Panc1 (cell line): ENCODE data around the gene APBB1IP. TPM values are rescaled to one million over a fixed set of nuclear protein-coding genes. Genes with fewer than 3 reads are reported as not detected.

Experiments used
- ATAC-seq: fragments of 200-7000 bp; cut with Tn5 transposase; 2 replicates; pipeline ENCODE4 v1.9.1; 2020; ENCODE audit warnings: mild to moderate bottlenecking, moderate library complexity
- BruUV-seq: library from RNA; stranded (reverse); fragments of 400-500 nt; replicated peaks from 2 replicates; lab custom pipeline; 2021; lab: Mats Ljungman, UMichigan
- CTCF ChIA-PET: fragments of 300-600 bp; sonication (Branson Sonifier 250); formaldehyde crosslinking; loops from one replicate; lab custom pipeline; 2022; ENCODE audit warnings: antibody characterized with exemption; lab: Charles Lee
- POLR2A ChIA-PET: fragments of 300-600 bp; sonication (Branson Sonifier 250); formaldehyde crosslinking; loops from one replicate; lab custom pipeline; 2022; ENCODE audit warnings: antibody characterized with exemption; lab: Charles Lee
- DNase-seq: peaks from one replicate; pipeline ENCODE4 v3.0.0-alpha.2; 2010; ENCODE audit warnings: low read depth, low spot score
- H3K27ac ChIP-seq: 2 replicates; pipeline ENCODE4 v1.5.1; 2011; ENCODE audit warnings: mild to moderate bottlenecking, low read length, inconsistent platforms
- H3K27me3 ChIP-seq: fragments of 200-500 bp; sonication (Bioruptor generic); 2 replicates; pipeline ENCODE4 v1.6.0; 2014; ENCODE audit warnings: low read length, inconsistent platforms; ENCODE audit not compliant: control insufficient read depth, insufficient read depth
- H3K36me3 ChIP-seq: fragments of 200-500 bp; sonication (Bioruptor generic); 2 replicates; pipeline ENCODE4 v1.5.1; 2014; ENCODE audit warnings: inconsistent platforms, mild to moderate bottlenecking, low read length, moderate library complexity; ENCODE audit not compliant: control insufficient read depth, insufficient read depth
- H3K4me1 ChIP-seq: 2 replicates; pipeline ENCODE4 v1.5.1; 2011; ENCODE audit warnings: inconsistent platforms, mild to moderate bottlenecking, low read length, moderate library complexity; ENCODE audit not compliant: control insufficient read depth, insufficient read depth
- H3K4me3 ChIP-seq, 2 experiments: 2 replicates each; pipeline ENCODE4 v1.5.1; 2011 to 2012; ENCODE audit warnings: low read depth in 2 of 2, low read length in 2 of 2, mild to moderate bottlenecking in 2 of 2, inconsistent platforms in 1 of 2, moderate library complexity in 1 of 2
- H3K9me3 ChIP-seq: fragments of 200-500 bp; sonication (Bioruptor generic); 2 replicates; pipeline ENCODE4 v1.5.1; 2014; ENCODE audit warnings: low read depth, mild to moderate bottlenecking, inconsistent platforms, low read length, moderate library complexity; ENCODE audit not compliant: control insufficient read depth, insufficient read depth
- CTCF ChIP-seq: fragments of 450-650 bp; IDR thresholded peaks from 2 replicates; pipeline ENCODE4 v1.5.1; 2017; ENCODE audit warnings: mild to moderate bottlenecking
- POLR2AphosphoS5 ChIP-seq: IDR thresholded peaks from 2 replicates; pipeline ENCODE4 v1.6.1; 2012; ENCODE audit warnings: mild to moderate bottlenecking, low read depth, low read length, moderate library complexity
- REST ChIP-seq, 2 experiments: IDR thresholded peaks; 2 replicates each; pipeline ENCODE4 v1.6.1; 2011 to 2012; ENCODE audit warnings: low read depth in 2 of 2, control low read depth in 1 of 2, low read length in 1 of 2, mild to moderate bottlenecking in 1 of 2, moderate library complexity in 1 of 2; ENCODE audit not compliant: insufficient read depth in 1 of 2
- SIN3A ChIP-seq: IDR thresholded peaks from 2 replicates; pipeline ENCODE4 v1.6.1; 2012; ENCODE audit warnings: low read depth, mild to moderate bottlenecking, low read length, moderate library complexity, borderline replicate concordance; ENCODE audit not compliant: insufficient read depth
- TCF7L2 ChIP-seq: IDR thresholded peaks from 2 replicates; pipeline ENCODE4 v1.6.1; 2011; ENCODE audit warnings: mild to moderate bottlenecking, low read depth, low read length, inconsistent platforms
- in situ Hi-C: cut with HindIII; loops from 2 replicates; pipeline ENCODE4 v1.10.0; 2016; ENCODE audit warnings: low sequenced_read_pairs, low pct_unique_long_range_greater_than_20kb
- intact Hi-C: fragments of 100-400 bp; cut with micrococcal nuclease; formaldehyde crosslinking; loops from one replicate; pipeline ENCODE4 v1.10.0; 2022; ENCODE audit not compliant: unreplicated experiment
- total RNA-seq: library from RNA; stranded (reverse); gene quantifications from one replicate; pipeline ENCODE4 v1.2.1, GENCODE V29; 2021; ENCODE audit not compliant: unreplicated experiment

Gene APBB1IP
- total RNA-seq, 1 experiment from 2014 or later: 0.21 TPM

- Histone ChIP-seq H3K4me3 (no peak overlapping the region), H3K9me3 (no peaks in the 10 kb centered on the region), H3K4me1 (no peaks in the 10 kb centered on the region), H3K27me3 (no peaks in the 10 kb centered on the region), H3K36me3 (no peaks in the 10 kb centered on the region), H3K27ac (no peak overlapping the region)
- CTCF ChIA-PET: no interaction called here
- no TSS peak for BruUV-seq
- no peak for DNase-seq
- no peak for TF ChIP-seq POLR2AphosphoS5
- no peak for TF ChIP-seq REST (IDR thresholded peaks at IDR 0.05; ENCODE audit: insufficient read depth in 1 of 2, low read depth in 2 of 2, low read length in 1 of 2)
- TF ChIP-seq CTCF: no peak
- no peak for TF ChIP-seq SIN3A
- no peak for TF ChIP-seq TCF7L2
- POLR2A ChIA-PET: no interaction called here
- no peak for ATAC-seq
- in situ Hi-C loops: no loop called here
- intact Hi-C loops: no loop called here
These were observed 7.4 kb downstream of the APBB1IP start for GRCh38 chr10:26445411-26446031.

DNA sequence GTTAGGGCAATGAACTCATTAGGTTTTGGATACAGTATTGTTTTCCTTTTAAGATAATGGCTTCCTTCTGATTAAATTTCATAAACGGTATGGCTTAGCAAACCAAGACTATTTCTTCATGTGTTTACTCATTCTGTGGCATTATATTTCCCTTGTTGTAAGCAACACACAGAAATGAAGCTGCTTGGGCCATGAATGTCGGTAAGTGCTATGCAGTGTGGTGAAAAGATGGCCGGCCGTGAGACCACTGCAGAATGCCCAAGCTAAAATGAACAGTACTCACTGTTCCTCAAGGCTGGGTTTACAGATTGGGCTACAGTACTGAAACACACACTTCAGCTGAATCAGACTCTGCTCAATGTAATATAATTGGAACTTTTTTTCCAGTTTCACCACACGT lies 8.1 kb downstream of the APBB1IP start:
- no peaks in the 10 kb centered on the region for H3K4me1 ChIP-seq
- H3K9me3 ChIP-seq: no peaks in the 10 kb centered on the region
- no peak for TF ChIP-seq POLR2AphosphoS5
- no peak for TF ChIP-seq REST (IDR thresholded peaks at IDR 0.05; ENCODE audit: insufficient read depth in 1 of 2, low read depth in 2 of 2, low read length in 1 of 2)
- no peak for TF ChIP-seq TCF7L2
- no peak for TF ChIP-seq CTCF
- no peak for TF ChIP-seq SIN3A
- intact Hi-C loops (no loop called here), in situ Hi-C loops (no loop called here)
- ATAC-seq (no peak), DNase-seq (no peak)
- no TSS peak for BruUV-seq
- no peak overlapping the region for H3K4me3 ChIP-seq
- no peaks in the 10 kb centered on the region for H3K36me3 ChIP-seq
- ChIA-PET POLR2A (no interaction called here), CTCF (no interaction called here)
- H3K27me3 ChIP-seq: no peaks in the 10 kb centered on the region
- no peak overlapping the region for H3K27ac ChIP-seq
